HL-60 (cell line): Measurements from ENCODE around the gene SHISA6.

Experiments
- CTCF ChIP-seq: IDR thresholded peaks from one replicate; pipeline ENCODE4 v1.5.1; 2011; ENCODE audit warnings: low read length, control low read depth, inconsistent platforms; ENCODE audit not compliant: insufficient read depth
- POLR2AphosphoS5 ChIP-seq: IDR thresholded peaks from 2 replicates; pipeline ENCODE4 v1.6.1; 2012; ENCODE audit warnings: low read depth

- TF ChIP-seq POLR2AphosphoS5 (no peak), CTCF (no peak)
Observed at GRCh38 chr17:11252146-11252545, 11.1 kb downstream of the SHISA6 start.
